ENCODE results near the gene JMJD1C. TPM values are rescaled to one million over a fixed set of nuclear protein-coding genes. Genes with fewer than 3 reads are reported as not detected.

Gene JMJD1C
- polyA plus RNA-seq, 2 of the 4 experiments (the other 2 are of a cell fraction) = 15.9 to 47.2 TPM

GRCh38 chr10:63437116-63437949 lies 28.4 kb downstream of the JMJD1C start:
- ChIA-PET CTCF (interaction anchor here (1.2 to 1.3 kb wide), 2 partner anchors 17 to 270 kb away, joined by 3 to 5 read pairs; no protein-coding TSS in a partner anchor), POLR2A (no interaction called here)
- TF ChIP-seq BCL3 (IDR thresholded peaks at IDR 0.05) (no peak), NFE2L2 (conservative IDR thresholded peaks at IDR 0.05; ENCODE audit: low read length) (no peak), HDAC2 (IDR thresholded peaks at IDR 0.05) (no peak), EP300 (IDR thresholded peaks at IDR 0.05) (no peak), EHMT2 (IDR thresholded peaks at IDR 0.05; ENCODE audit: low read depth) (no peak), ESRRA (IDR thresholded peaks at IDR 0.05; ENCODE audit: borderline replicate concordance, low read length) (no peak), KDM1A (IDR thresholded peaks at IDR 0.05; ENCODE audit: low read depth) (no peak), FOSL2 (IDR thresholded peaks at IDR 0.05) (no peak), FOSL2 (CRISPR knock-in tag; IDR thresholded peaks at IDR 0.05) (0 out of 2 replicates have a peak, but pooled peaks have one; percentile 6)
- 93% methylated on average over 2 of the region's 2 CpGs for WGBS (ENCODE audit: missing lambda C conversion rate)
- H3K27ac ChIP-seq = no peak overlapping the region
- ATAC-seq (no peak), DNase-seq (ENCODE audit: low read depth in 1 of 2, low spot score in 1 of 2) (no peak), FAIRE-seq (no peak)
- H3K4me2 ChIP-seq = no peak overlapping the region
- no peak overlapping the region for H3K4me3 ChIP-seq
- peaks cover 53% of the 10 kb centered on the region for H3K4me1 ChIP-seq
- H3K9me3 ChIP-seq = no peaks in the 10 kb centered on the region

- H3K4me3 ChIP-seq = no peak overlapping the region
- POLR2A ChIA-PET = no interaction called here
- DNase-seq (ENCODE audit: low read depth in 1 of 2, low spot score in 1 of 2) (no peak), FAIRE-seq (no peak), ATAC-seq (no peak)
- CTCF ChIA-PET = interaction anchor here (1.2 kb wide), 1 partner anchor 114 kb away, joined by 3 read pairs; no protein-coding TSS in a partner anchor
- no peak overlapping the region for H3K4me2 ChIP-seq
- 95% methylated on average over 1 of the region's 1 CpG for WGBS (ENCODE audit: missing lambda C conversion rate)
- H3K4me1 ChIP-seq = peaks cover 61% of the 10 kb centered on the region
- H3K9me3 ChIP-seq = no peaks in the 10 kb centered on the region
- no peak overlapping the region for H3K27ac ChIP-seq
- no peak for TF ChIP-seq CHD2 (IDR thresholded peaks at IDR 0.05; ENCODE audit: low read length, partially characterized antibody)
- no peak for TF ChIP-seq ZNF302 (CRISPR knock-in tag; IDR thresholded peaks at IDR 0.05)
- TF ChIP-seq CBX2 (IDR thresholded peaks at IDR 0.05; ENCODE audit: borderline replicate concordance, low read depth) = no peak
- no peak for TF ChIP-seq BHLHE40 (IDR thresholded peaks at IDR 0.05; ENCODE audit: low read depth, low read length)
- TF ChIP-seq HOXB13 (CRISPR knock-in tag; IDR thresholded peaks at IDR 0.05; ENCODE audit: low read depth) = no peak
- no peak for TF ChIP-seq CBX8 (IDR thresholded peaks at IDR 0.05)
- TF ChIP-seq TFCP2L1 (CRISPR knock-in tag; IDR thresholded peaks at IDR 0.05) = no peak
- no peak for TF ChIP-seq FOXS1 (CRISPR knock-in tag; IDR thresholded peaks at IDR 0.05)
- TF ChIP-seq MYC (IDR thresholded peaks at IDR 0.05; ENCODE audit: borderline replicate concordance, low read length) = no peak
- no peak for TF ChIP-seq ZC3H11A (IDR thresholded peaks at IDR 0.05)
- no peak for TF ChIP-seq MAFK (IDR thresholded peaks at IDR 0.05; ENCODE audit: partially characterized antibody)
- no peak for TF ChIP-seq FOSB (CRISPR knock-in tag; IDR thresholded peaks at IDR 0.05)
- TF ChIP-seq CTCF (IDR thresholded peaks at IDR 0.05) = no peak
- TF ChIP-seq POLR2AphosphoS2 (conservative IDR thresholded peaks at IDR 0.05; ENCODE audit: low read length) = no peak
- TF ChIP-seq HDAC2 (IDR thresholded peaks at IDR 0.05) = no peak
- no peak for TF ChIP-seq NFE2L2 (conservative IDR thresholded peaks at IDR 0.05; ENCODE audit: low read length)
- no peak for TF ChIP-seq MAX (IDR thresholded peaks at IDR 0.05)
- no peak for TF ChIP-seq PHF8 (IDR thresholded peaks at IDR 0.05; ENCODE audit: borderline replicate concordance, low read depth)
- no peak for TF ChIP-seq FOSL2 (IDR thresholded peaks at IDR 0.05)
- no peak for TF ChIP-seq FOSL2 (CRISPR knock-in tag; IDR thresholded peaks at IDR 0.05)
- no peak for TF ChIP-seq POLR2A (IDR thresholded peaks at IDR 0.05; ENCODE audit: low read length)
Measured at GRCh38 chr10:63436225-63436624, 29.6 kb downstream of the JMJD1C start.
